ENCODE data around the gene TCF7L2.

The TCF7L2 gene

DNA sequence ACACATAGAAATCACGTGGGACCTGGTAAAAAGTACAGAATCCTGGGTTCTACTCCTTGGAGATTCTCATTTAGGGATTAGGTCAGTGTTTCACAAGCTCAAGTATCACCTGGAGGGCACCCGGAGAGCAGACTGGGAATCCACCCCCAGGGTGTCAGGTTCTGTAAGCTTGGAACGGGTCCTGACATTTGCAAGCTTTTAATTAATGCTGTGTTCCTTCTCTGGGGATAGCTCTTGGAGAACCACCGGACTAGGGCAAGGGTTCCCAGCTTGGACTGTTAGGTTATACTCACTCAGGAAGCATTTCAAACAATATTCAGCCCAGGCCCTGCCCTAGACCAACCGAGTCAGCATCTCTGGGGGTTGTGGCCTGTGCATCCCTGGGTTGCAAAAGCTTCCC lies 23.0 kb downstream of the TCF7L2 start:
- Histone ChIP-seq H3K27ac (no peak overlapping the region), H3K4me1 (peaks cover 0 to 18% (median 7%) of the 10 kb centered on the region in 4 donors), H3K36me3 (peaks cover 22 to 51% (median 35%) of the 10 kb centered on the region in 3 donors), H3K4me3 (no peak overlapping the region), H3K9me3 (no peaks in the 10 kb centered on the region), H3K27me3 (no peaks in the 10 kb centered on the region)
- no peak for DNase-seq
- intact Hi-C loops (cut with DNase I; ENCODE audit: low total_unique reads): no loop called here
- TF ChIP-seq, protein P1, sequence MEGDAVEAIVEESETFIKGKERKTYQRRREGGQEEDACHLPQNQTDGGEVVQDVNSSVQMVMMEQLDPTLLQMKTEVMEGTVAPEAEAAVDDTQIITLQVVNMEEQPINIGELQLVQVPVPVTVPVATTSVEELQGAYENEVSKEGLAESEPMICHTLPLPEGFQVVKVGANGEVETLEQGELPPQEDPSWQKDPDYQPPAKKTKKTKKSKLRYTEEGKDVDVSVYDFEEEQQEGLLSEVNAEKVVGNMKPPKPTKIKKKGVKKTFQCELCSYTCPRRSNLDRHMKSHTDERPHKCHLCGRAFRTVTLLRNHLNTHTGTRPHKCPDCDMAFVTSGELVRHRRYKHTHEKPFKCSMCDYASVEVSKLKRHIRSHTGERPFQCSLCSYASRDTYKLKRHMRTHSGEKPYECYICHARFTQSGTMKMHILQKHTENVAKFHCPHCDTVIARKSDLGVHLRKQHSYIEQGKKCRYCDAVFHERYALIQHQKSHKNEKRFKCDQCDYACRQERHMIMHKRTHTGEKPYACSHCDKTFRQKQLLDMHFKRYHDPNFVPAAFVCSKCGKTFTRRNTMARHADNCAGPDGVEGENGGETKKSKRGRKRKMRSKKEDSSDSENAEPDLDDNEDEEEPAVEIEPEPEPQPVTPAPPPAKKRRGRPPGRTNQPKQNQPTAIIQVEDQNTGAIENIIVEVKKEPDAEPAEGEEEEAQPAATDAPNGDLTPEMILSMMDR (IDR thresholded peaks at IDR 0.05): no peak

DNA sequence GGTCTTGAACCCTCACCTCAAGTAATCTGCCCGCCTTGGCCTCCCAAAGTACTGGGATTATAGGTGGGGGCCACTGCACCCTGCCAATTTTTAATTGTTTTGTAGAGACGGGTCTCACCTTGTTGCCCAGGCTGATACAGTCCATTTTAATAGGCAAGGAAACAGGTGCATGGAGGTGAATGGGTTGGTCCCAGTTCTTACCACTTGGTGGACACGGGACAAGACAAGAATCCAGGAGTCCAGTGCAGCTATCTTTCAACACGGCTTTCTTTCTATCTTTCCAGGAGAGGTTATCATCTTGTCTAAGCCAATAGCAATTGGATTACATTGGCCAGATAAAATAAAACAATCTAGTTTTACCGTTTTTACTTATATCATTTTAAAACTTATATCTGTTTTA lies 23.8 kb downstream of the TCF7L2 start:
- TF ChIP-seq, protein P1 (IDR thresholded peaks at IDR 0.05): no peak
- intact Hi-C loops (cut with DNase I; ENCODE audit: low total_unique reads): no loop called here
- Histone ChIP-seq H3K36me3 (peaks cover 17 to 44% (median 27%) of the 10 kb centered on the region in 3 donors), H3K27ac (no peak overlapping the region), H3K4me1 (peaks cover 0 to 18% (median 7%) of the 10 kb centered on the region in 4 donors), H3K27me3 (no peaks in the 10 kb centered on the region), H3K9me3 (no peaks in the 10 kb centered on the region), H3K4me3 (no peak overlapping the region)
- no peak for DNase-seq

DNA sequence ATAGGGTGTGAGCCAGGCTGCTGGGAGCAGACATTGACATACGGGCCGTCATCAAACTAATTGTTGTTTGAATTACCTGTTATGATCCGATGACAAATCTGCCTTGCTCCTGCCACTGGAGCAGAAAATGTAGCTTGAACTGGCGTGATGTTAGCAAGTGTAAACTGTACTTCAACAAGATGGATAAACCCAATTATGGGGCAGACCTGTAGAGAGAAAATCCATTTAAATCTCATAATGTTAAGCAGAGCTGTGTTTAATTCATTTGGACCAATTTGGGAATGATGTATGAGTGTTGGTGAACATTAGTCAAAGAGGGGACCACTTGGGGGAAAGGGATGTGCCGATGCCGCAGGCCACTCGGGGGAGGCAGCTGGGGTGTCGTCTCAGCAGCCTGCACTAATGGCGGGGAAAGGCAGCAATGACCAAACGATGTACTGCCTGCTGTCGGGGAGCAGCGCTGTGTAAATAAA lies 27.4 kb downstream of the TCF7L2 start:
- no peak overlapping the region for H3K4me3 ChIP-seq
- H3K27me3 ChIP-seq: no peaks in the 10 kb centered on the region
- DNase-seq: no peak
- TF ChIP-seq, protein P1 (IDR thresholded peaks at IDR 0.05): no peak
- no peak overlapping the region for H3K27ac ChIP-seq
- H3K4me1 ChIP-seq: peaks cover 0 to 26% (median 2%) of the 10 kb centered on the region in 4 donors
- intact Hi-C loops (cut with DNase I; ENCODE audit: low total_unique reads): no loop called here
- no peaks in the 10 kb centered on the region for H3K9me3 ChIP-seq
- H3K36me3 ChIP-seq: peaks cover 6 to 31% (median 22%) of the 10 kb centered on the region in 3 donors

DNA sequence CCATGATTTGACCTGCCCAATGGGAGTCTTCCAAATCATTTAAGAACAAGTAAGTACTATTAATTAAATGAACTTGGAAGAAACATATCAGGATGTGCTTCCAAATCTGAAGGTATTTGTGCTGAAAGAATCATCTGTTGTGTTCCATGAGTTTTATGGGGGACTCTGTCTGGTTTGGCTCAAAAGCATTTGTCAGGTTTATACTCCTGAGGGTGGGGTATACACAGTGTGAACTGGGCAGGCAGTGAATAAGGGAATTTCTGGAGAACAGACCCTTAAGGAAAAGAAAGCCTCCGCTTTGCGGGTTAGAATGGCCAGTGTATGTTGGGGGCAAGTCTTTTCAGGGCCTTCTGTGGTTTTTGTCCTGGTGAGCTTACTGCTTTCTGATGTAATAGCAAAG lies 29.9 kb downstream of the TCF7L2 start:
- Histone ChIP-seq H3K36me3 (peaks cover 0 to 10% (median 4%) of the 10 kb centered on the region in 3 donors), H3K27me3 (no peaks in the 10 kb centered on the region), H3K27ac (no peak overlapping the region), H3K4me1 (peaks cover 0 to 51% (median 10%) of the 10 kb centered on the region in 4 donors), H3K4me3 (no peak overlapping the region), H3K9me3 (no peaks in the 10 kb centered on the region)
- TF ChIP-seq, protein P1 (IDR thresholded peaks at IDR 0.05): no peak
- DNase-seq: no peak
- intact Hi-C loops (cut with DNase I; ENCODE audit: low total_unique reads): no loop called here

DNA sequence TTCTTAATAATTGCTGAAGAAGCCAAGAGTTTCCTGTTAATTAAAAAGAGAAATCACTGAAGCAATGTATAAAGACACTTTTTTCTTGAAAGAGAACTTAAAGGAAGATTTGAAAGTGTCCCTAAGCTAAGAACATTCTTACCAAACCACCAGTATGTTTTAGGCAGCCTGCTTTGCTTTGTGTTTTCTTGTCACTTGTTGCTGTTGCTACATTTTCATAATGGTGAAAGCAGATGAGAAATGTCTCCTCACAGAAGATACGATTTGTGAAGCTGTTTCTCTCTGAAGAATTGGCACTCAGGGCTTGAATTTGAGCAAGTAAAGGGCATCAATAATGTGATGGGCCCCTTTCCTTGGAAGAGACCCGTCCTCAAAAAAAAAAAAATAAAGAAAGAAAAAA lies 30.9 kb downstream of the TCF7L2 start:
- no peaks in the 10 kb centered on the region for H3K9me3 ChIP-seq
- H3K4me1 ChIP-seq: peaks cover 0 to 57% (median 20%) of the 10 kb centered on the region in 4 donors
- DNase-seq: no peak
- H3K4me3 ChIP-seq: no peak overlapping the region
- TF ChIP-seq, protein P1 (IDR thresholded peaks at IDR 0.05): no peak
- intact Hi-C loops (cut with DNase I; ENCODE audit: low total_unique reads): no loop called here
- H3K27ac ChIP-seq: no peak overlapping the region
- no peaks in the 10 kb centered on the region for H3K27me3 ChIP-seq
- peaks cover 0 to 5% (median 4%) of the 10 kb centered on the region in 3 donors for H3K36me3 ChIP-seq

DNA sequence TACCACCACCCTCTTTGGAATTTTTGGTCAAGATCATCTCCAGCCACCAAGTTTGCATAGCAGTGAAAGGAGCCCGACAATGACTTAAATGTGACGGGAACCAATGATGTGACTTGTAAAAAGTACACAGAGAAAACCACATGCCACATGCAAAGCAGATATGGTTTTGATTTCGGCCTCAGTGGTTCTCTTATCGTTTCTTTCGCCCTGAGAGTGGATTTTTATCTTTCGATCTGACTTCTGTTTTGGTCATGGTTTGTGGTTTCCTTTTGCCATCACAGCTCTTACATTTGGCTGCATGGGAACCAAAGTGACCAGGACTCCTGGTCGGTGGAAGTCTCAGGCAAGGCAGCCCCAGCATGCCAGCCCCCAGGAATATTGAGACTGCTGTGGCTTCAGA lies 31.5 kb downstream of the TCF7L2 start:
- Histone ChIP-seq H3K9me3 (no peaks in the 10 kb centered on the region), H3K27me3 (no peaks in the 10 kb centered on the region), H3K27ac (no peak overlapping the region), H3K4me1 (peaks cover 0 to 63% (median 23%) of the 10 kb centered on the region in 4 donors), H3K4me3 (no peak overlapping the region), H3K36me3 (peaks cover 0 to 4% (median 0%) of the 10 kb centered on the region in 3 donors)
- TF ChIP-seq, protein P1 (IDR thresholded peaks at IDR 0.05): no peak
- no peak for DNase-seq
- intact Hi-C loops (cut with DNase I; ENCODE audit: low total_unique reads): no loop called here
